AG09309 (cell line): ENCODE measurements around the gene DELE1.

Source experiments
- DNase-seq: peaks from one replicate; pipeline ENCODE4 v3.0.0-alpha.2; 2010; ENCODE audit warnings: low read depth
- H3K4me3 ChIP-seq: 2 replicates; pipeline ENCODE4 v1.5.1; 2011; ENCODE audit warnings: mild to moderate bottlenecking, low read depth, low read length, moderate library complexity; ENCODE audit not compliant: control insufficient read depth
- TF ChIP-seq, protein P1 (sequence below): IDR thresholded peaks from 2 replicates; pipeline ENCODE4 v1.5.1; 2011; ENCODE audit warnings: mild to moderate bottlenecking, low read depth, low read length, inconsistent platforms; ENCODE audit not compliant: insufficient read depth, control insufficient read depth; ENCODE audit errors: missing control alignments

Gene DELE1

GRCh38 chr5:141986072-141986471 is 62.4 kb downstream of the DELE1 start:
- H3K4me3 ChIP-seq, result no peak overlapping the region
- DNase-seq, result no peak
- TF ChIP-seq, protein P1, sequence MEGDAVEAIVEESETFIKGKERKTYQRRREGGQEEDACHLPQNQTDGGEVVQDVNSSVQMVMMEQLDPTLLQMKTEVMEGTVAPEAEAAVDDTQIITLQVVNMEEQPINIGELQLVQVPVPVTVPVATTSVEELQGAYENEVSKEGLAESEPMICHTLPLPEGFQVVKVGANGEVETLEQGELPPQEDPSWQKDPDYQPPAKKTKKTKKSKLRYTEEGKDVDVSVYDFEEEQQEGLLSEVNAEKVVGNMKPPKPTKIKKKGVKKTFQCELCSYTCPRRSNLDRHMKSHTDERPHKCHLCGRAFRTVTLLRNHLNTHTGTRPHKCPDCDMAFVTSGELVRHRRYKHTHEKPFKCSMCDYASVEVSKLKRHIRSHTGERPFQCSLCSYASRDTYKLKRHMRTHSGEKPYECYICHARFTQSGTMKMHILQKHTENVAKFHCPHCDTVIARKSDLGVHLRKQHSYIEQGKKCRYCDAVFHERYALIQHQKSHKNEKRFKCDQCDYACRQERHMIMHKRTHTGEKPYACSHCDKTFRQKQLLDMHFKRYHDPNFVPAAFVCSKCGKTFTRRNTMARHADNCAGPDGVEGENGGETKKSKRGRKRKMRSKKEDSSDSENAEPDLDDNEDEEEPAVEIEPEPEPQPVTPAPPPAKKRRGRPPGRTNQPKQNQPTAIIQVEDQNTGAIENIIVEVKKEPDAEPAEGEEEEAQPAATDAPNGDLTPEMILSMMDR, result no peak

DNA sequence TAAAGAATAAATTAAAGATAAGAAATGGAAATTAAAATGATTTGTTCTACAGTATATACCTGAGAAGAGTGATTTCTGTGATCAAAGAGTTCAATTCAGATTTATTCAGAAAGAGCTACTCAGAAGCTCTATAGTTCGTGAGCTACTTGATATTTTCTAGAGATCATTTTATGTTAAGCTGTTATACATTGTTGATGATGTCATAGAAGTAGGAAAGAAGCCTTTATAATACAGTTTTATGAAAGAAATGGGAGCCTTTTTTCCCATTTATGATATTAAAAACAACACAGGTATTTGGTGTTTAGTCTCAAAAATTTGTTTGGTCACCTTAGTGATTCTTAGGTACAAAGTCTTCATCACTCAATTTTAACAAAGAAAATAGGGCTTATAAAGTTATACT is 66.0 kb downstream of the DELE1 start:
- DNase-seq, result no peak
- H3K4me3 ChIP-seq, result no peak overlapping the region
- TF ChIP-seq, protein P1, result no peak
